Fibroblast of villous mesenchyme (primary cell): Measurements from ENCODE around the gene DISP3. TPM values are rescaled to one million over a fixed set of nuclear protein-coding genes. Genes with fewer than 3 reads are reported as not detected.

Experiments used
- DNase-seq: peaks from one replicate; pipeline ENCODE4 v3.0.0-alpha.2; 2010; ENCODE audit warnings: low read depth
- H3K4me3 ChIP-seq: 2 replicates; pipeline ENCODE4 v1.5.1; 2011; ENCODE audit warnings: low read depth, mild to moderate bottlenecking, low read length
- CTCF ChIP-seq: IDR thresholded peaks from 2 replicates; pipeline ENCODE4 v1.5.1; 2012; ENCODE audit warnings: low read depth, mild to moderate bottlenecking, low read length; ENCODE audit not compliant: insufficient read depth
- total RNA-seq: library from RNA; depleted of rRNA; stranded (reverse); fragments of >200 nt; gene quantifications from 2 replicates; pipeline ENCODE4 v1.2.3, GENCODE V29; 2012

DISP3 gene
- total RNA-seq, 1 donor, result not detected

GRCh38 chr1:11458811-11459275, 20.1 kb upstream of the DISP3 start:
- no peak for DNase-seq

GRCh38 chr1:11461531-11462137, 17.3 kb upstream of the DISP3 start:
- TF ChIP-seq CTCF, result no peak
- no peak for DNase-seq

More at GRCh38 chr1:11458811-11459275, 20.1 kb upstream of the DISP3 start:
- no peak overlapping the region for H3K4me3 ChIP-seq
- no peak for TF ChIP-seq CTCF

GRCh38 chr1:11462224-11462923, 16.6 kb upstream of the DISP3 start:
- no peak for DNase-seq
- no peak for TF ChIP-seq CTCF
- no peak overlapping the region for H3K4me3 ChIP-seq

More at GRCh38 chr1:11461531-11462137, 17.3 kb upstream of the DISP3 start:
- H3K4me3 ChIP-seq, result no peak overlapping the region

GRCh38 chr1:11463177-11463576, 15.8 kb upstream of the DISP3 start:
- no peak overlapping the region for H3K4me3 ChIP-seq
- no peak for TF ChIP-seq CTCF
- no peak for DNase-seq

- no peak overlapping the region for H3K4me3 ChIP-seq
- DNase-seq, result no peak
- TF ChIP-seq CTCF, result no peak
Measured at GRCh38 chr1:11465307-11465706, 13.6 kb upstream of the DISP3 start.

- H3K4me3 ChIP-seq, result no peak overlapping the region
- TF ChIP-seq CTCF, result no peak
- no peak for DNase-seq
Measured at GRCh38 chr1:11466416-11466815, 12.5 kb upstream of the DISP3 start.
